Measurements from ENCODE around the gene CACNA1A.

GRCh38 chr19:13411899-13412298 lies 94.4 kb downstream of the CACNA1A start:
- TF ChIP-seq CTCF (conservative IDR thresholded peaks at IDR 0.05; ENCODE audit: low read depth, low read length): no peak
- no peak for TF ChIP-seq SMC3 (IDR thresholded peaks at IDR 0.05; ENCODE audit: low read depth, low read length)
- TF ChIP-seq MAFK (IDR thresholded peaks at IDR 0.05; ENCODE audit: low read depth, low read length): no peak
- no peak for TF ChIP-seq POLR2A (IDR thresholded peaks at IDR 0.05; ENCODE audit: low read depth, low read length)
- no peak for TF ChIP-seq USF2 (IDR thresholded peaks at IDR 0.05; ENCODE audit: low read depth, low read length)
- no peak for TF ChIP-seq NFE2L2 (IDR thresholded peaks at IDR 0.05; ENCODE audit: low read depth, low read length)

All from IMR-90 (cell line).